Type B pancreatic cell (in vitro differentiated cells): ENCODE results near the gene APOL2. TPM values are rescaled to one million over a fixed set of nuclear protein-coding genes. Genes with fewer than 3 reads are reported as not detected.
A peak's percentile ranks its signal among the peaks of the same experiment; 100 is the strongest.

Experiments
- DNase-seq: peaks from one replicate; pipeline ENCODE4 v3.0.0; 2021; ENCODE audit warnings: mixed read lengths; ENCODE audit not compliant: unreplicated experiment; ENCODE audit errors: extremely low spot score
- H3K27ac Mint-ChIP-seq: 2 replicates; pipeline ENCODE4 v1.8.0; 2021; ENCODE audit warnings: mild to moderate bottlenecking, mixed read lengths
- H3K27me3 Mint-ChIP-seq: 2 replicates; pipeline ENCODE4 v1.8.0; 2021; ENCODE audit warnings: mixed read lengths
- H3K36me3 Mint-ChIP-seq: 2 replicates; pipeline ENCODE4 v1.8.0; 2021; ENCODE audit warnings: mixed read lengths
- H3K4me1 Mint-ChIP-seq: one replicate; pipeline ENCODE4 v1.8.0; 2021; ENCODE audit warnings: mixed read lengths; ENCODE audit not compliant: unreplicated experiment
- H3K4me3 Mint-ChIP-seq: 2 replicates; pipeline ENCODE4 v1.8.0; 2021; ENCODE audit warnings: mild to moderate bottlenecking, mixed read lengths
- H3K9me3 Mint-ChIP-seq: 2 replicates; pipeline ENCODE4 v1.8.0; 2021; ENCODE audit warnings: mixed read lengths
- total RNA-seq: library from RNA; stranded (reverse); gene quantifications from 2 replicates; pipeline ENCODE4 v1.2.1, GENCODE V29; 2021; ENCODE audit warnings: low replicate concordance
- TF ChIP-seq, protein P1 (sequence below): fragments of 200-600 bp; sonication (generic); conservative IDR thresholded peaks from 2 replicates; pipeline ENCODE4 v1.5.0; 2021; ENCODE audit warnings: antibody characterized with exemption, mild to moderate bottlenecking

APOL2 gene
- total RNA-seq, 1 donor from 2014 or later = 23.7 TPM

DNA sequence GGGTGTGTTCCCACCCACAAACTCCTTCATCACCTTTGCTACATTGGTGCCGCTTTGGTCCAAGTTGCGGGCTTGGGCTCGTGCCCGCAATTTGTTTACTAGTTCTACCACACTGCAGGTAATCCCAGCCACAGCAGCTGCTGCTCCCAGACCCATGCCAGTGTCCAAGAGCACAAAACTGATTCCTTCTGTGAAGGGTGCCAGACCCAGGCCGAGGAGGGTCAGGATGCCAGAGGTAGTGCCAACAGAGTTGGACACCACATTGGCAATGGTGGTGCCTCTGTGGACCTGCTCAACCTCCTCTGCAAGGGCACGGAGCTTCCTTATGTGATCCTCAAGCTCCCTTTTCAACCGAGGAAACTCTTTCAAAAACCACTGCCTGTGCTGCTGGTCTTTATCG lies 11.5 kb downstream of the APOL2 start:
- H3K9me3 Mint-ChIP-seq = no peaks in the 10 kb centered on the region
- H3K4me3 Mint-ChIP-seq = no peak overlapping the region
- no peak for DNase-seq

DNA sequence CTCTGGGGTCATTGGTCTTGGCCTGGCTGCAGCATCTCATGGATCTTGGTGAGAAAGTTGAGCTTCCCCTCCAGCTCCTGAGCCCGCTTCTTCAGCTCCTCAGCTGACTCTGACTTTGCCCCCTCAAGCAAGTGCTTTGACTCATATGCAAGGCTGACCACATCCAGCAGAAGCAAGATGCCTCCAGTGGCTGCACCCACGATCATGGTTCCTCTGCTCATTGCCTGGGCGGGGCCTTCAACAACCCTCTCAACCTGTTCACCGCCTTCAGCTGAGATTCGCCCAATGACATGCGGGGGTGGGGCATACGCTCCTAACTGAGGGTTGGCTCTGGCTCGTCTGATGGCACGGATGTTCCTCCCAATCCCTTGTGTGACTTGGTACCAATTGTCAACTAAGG lies 11.9 kb downstream of the APOL2 start:
- H3K4me1 Mint-ChIP-seq = peaks cover 20% of the 10 kb centered on the region
- TF ChIP-seq, protein P1, sequence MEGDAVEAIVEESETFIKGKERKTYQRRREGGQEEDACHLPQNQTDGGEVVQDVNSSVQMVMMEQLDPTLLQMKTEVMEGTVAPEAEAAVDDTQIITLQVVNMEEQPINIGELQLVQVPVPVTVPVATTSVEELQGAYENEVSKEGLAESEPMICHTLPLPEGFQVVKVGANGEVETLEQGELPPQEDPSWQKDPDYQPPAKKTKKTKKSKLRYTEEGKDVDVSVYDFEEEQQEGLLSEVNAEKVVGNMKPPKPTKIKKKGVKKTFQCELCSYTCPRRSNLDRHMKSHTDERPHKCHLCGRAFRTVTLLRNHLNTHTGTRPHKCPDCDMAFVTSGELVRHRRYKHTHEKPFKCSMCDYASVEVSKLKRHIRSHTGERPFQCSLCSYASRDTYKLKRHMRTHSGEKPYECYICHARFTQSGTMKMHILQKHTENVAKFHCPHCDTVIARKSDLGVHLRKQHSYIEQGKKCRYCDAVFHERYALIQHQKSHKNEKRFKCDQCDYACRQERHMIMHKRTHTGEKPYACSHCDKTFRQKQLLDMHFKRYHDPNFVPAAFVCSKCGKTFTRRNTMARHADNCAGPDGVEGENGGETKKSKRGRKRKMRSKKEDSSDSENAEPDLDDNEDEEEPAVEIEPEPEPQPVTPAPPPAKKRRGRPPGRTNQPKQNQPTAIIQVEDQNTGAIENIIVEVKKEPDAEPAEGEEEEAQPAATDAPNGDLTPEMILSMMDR = no peak
- no peak overlapping the region for H3K27ac Mint-ChIP-seq
- H3K4me3 Mint-ChIP-seq = no peak overlapping the region
- DNase-seq = no peak
- H3K27me3 Mint-ChIP-seq = no peaks in the 10 kb centered on the region
- peaks cover 27% of the 10 kb centered on the region for H3K36me3 Mint-ChIP-seq
- no peaks in the 10 kb centered on the region for H3K9me3 Mint-ChIP-seq

More for the DNA sequence above, 11.5 kb downstream of the APOL2 start:
- Mint-ChIP-seq H3K27me3 (no peaks in the 10 kb centered on the region), H3K36me3 (peaks cover 27% of the 10 kb centered on the region), H3K27ac (no peak overlapping the region), H3K4me1 (peaks cover 16% of the 10 kb centered on the region)
- TF ChIP-seq, protein P1 = no peak

DNA sequence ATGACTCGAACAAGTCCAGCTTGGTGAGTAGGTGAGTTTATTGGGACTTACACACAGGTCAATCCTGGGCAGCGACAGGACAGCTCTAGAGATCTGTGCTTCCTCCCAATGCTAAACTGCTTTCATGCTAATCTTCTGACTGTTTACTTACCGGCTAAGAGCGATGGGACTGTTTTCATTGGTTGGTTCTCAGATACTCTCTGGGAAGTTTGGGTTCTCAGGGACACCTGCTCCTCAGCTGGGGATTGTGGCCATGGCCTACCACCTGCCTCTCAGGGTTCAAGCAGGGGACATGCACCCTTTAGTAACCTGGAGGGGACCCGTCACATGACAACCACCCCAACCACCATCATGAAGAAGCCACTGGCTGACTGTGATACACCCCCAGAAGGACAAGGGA lies 13.1 kb downstream of the APOL2 start:
- Mint-ChIP-seq H3K27me3 (no peaks in the 10 kb centered on the region), H3K4me1 (peaks cover 28% of the 10 kb centered on the region), H3K9me3 (no peaks in the 10 kb centered on the region), H3K36me3 (peaks cover 20% of the 10 kb centered on the region), H3K27ac (no peak overlapping the region), H3K4me3 (no peak overlapping the region)
- TF ChIP-seq, protein P1 = no peak
- DNase-seq = no peak

DNA sequence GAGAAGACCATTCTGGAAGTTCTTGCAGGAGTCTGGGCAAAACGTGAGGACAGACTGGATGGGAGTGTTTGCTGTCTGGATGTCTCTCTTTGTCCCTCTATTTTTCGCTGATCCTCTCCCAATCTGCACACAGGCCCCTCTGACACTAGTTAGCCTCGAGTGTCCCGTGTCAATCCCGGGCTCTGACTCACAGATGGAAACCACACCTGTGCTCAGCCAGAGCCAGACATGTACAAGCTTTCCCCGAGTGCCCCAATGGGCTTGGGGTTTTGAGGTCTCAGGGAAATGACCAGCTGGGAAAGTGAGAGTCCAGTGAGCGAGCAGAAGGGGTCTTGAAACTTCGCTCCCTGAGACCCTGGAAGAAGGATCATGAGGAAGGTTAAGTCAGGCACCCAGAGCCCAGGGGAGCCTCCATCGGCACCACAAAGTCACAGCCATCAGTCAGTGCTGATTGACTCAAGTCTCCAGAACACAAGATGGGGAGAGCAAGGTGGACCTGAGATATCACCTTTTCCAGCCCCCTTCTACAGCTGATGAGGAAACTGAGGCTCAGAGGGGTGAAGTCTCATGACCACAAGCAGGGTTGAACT lies 13.9 kb downstream of the APOL2 start:
- DNase-seq = no peak
- H3K4me1 Mint-ChIP-seq = peaks cover 33% of the 10 kb centered on the region
- H3K36me3 Mint-ChIP-seq = peaks cover 20% of the 10 kb centered on the region
- no peak overlapping the region for H3K4me3 Mint-ChIP-seq
- H3K27ac Mint-ChIP-seq = no peak overlapping the region
- TF ChIP-seq, protein P1 = no peak
- no peaks in the 10 kb centered on the region for H3K27me3 Mint-ChIP-seq
- no peaks in the 10 kb centered on the region for H3K9me3 Mint-ChIP-seq

DNA sequence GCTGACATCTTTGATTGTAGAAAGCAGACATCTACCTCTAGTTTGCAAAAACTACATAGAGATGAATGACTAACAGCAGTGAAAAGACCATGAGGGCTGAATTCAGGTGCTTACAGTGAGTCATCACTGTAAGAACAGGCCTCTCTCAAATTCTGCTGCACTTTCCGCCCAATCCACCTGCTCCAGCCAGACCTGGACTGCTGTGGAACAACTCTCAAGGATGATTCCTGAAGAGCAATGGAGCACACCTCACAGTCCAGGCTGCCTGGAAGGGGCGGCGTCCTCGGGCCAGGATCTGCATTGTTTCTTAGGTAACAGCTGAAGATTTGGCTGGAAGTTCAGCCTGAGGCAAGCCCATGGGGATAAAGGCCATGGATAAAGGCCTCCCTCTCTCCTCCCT lies 15.1 kb downstream of the APOL2 start:
- Mint-ChIP-seq H3K9me3 (no peaks in the 10 kb centered on the region), H3K4me3 (no peak overlapping the region), H3K36me3 (peaks cover 13% of the 10 kb centered on the region), H3K27me3 (no peaks in the 10 kb centered on the region), H3K27ac (no peak overlapping the region), H3K4me1 (peaks cover 30% of the 10 kb centered on the region)
- DNase-seq = peak; percentile 42
- TF ChIP-seq, protein P1 = no peak

DNA sequence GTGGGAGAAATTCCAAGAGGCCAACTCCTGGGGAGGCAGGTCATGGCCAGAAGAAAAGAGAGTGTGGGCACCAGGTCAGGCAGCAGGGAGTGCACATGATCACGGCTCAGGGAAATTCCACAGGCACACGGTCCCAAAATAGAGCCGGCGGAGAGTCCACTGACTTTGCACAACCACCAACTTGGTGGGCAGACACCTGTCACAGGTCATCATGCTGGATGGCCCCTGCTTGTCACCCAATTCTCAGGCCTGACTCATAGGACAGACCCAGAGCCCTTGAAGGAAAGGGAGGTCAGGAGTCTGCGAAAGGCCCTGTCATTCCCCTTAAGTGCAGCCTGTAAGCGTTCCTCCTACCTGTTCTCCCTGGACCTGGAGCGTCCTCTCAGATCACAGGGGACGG lies 15.8 kb downstream of the APOL2 start:
- Mint-ChIP-seq H3K4me1 (peaks cover 26% of the 10 kb centered on the region), H3K9me3 (no peaks in the 10 kb centered on the region), H3K36me3 (peaks cover 8% of the 10 kb centered on the region), H3K27me3 (no peaks in the 10 kb centered on the region), H3K4me3 (no peak overlapping the region), H3K27ac (no peak overlapping the region)
- DNase-seq = no peak
- TF ChIP-seq, protein P1 = no peak
